GM12891 (cell line): ENCODE results near the gene MYL6.

ENCODE experiments used
- POLR2A ChIP-seq: IDR thresholded peaks from 2 replicates; pipeline ENCODE4 v1.6.1; 2011; ENCODE audit warnings: low read depth, low read length, control low read depth
- POLR2AphosphoS5 ChIP-seq: IDR thresholded peaks from 2 replicates; pipeline ENCODE4 v1.6.1; 2011; ENCODE audit warnings: low read depth, low read length, control low read depth
- SPI1 ChIP-seq: IDR thresholded peaks from 2 replicates; pipeline ENCODE4 v1.6.1; 2011; ENCODE audit warnings: low read depth, low read length, control low read depth
- TAF1 ChIP-seq: IDR thresholded peaks from 2 replicates; pipeline ENCODE4 v1.6.1; 2011; ENCODE audit warnings: low read depth, low read length, control low read depth

GRCh38 chr12:56152132-56152755, 5.9 kb upstream of the MYL6 start, which contains the start of gene MYL6B:
- TF ChIP-seq TAF1 (peak; percentile 68; the same call in 1 of the 2 replicates), POLR2A (peak; percentile 82), POLR2AphosphoS5 (peak; percentile 65; the same call in 1 of the 2 replicates), SPI1 (no peak)
